Activated T-cell treated with anti-CD3 and anti-CD28 coated beads, Interleukin-2, amount 50 U/mL, for 72 hours (primary cell): Measurements from ENCODE around the gene MDN1. TPM values are rescaled to one million over a fixed set of nuclear protein-coding genes. Genes with fewer than 3 reads are reported as not detected.
A peak's percentile ranks its signal among the peaks of the same experiment; 100 is the strongest.
"Not testable (repeated sequence)": the region's sequence is repeated elsewhere in the genome, so short reads cannot be mapped to it uniquely, and the experiment has no call there.

Source experiments
- ATAC-seq, 2 donors: fragments of 150-1000 bp; cut with Tn5 transposase; replicated peaks in 1 of 2; 2 replicates each; pipeline ENCODE4 v1.10.0; 2021; ENCODE audit warnings: moderate library complexity in 2 of 2, mild to moderate bottlenecking in 1 of 2
- DNase-seq, 2 donors: peaks; one replicate each; pipeline ENCODE4 v3.0.0; 2021 to 2022; ENCODE audit warnings: mixed read lengths in 1 of 2
- H3K27ac Mint-ChIP-seq: one replicate; pipeline ENCODE4 v1.8.0; 2022; ENCODE audit warnings: mild to moderate bottlenecking, moderate library complexity, mixed read lengths
- H3K27me3 Mint-ChIP-seq: one replicate; pipeline ENCODE4 v1.8.0; 2022; ENCODE audit warnings: low read depth, mixed read lengths
- H3K36me3 Mint-ChIP-seq, 2 donors: one replicate each; pipeline ENCODE4 v1.8.0; 2022; ENCODE audit warnings: mixed read lengths in 2 of 2, mild to moderate bottlenecking in 1 of 2; ENCODE audit not compliant: insufficient read depth in 2 of 2
- H3K4me1 Mint-ChIP-seq: one replicate; pipeline ENCODE4 v1.8.0; 2022; ENCODE audit warnings: low read depth, mixed read lengths
- H3K4me3 Mint-ChIP-seq, 2 donors: one replicate each; pipeline ENCODE4 v1.8.0; 2022; ENCODE audit warnings: mild to moderate bottlenecking in 2 of 2, mixed read lengths in 2 of 2, moderate library complexity in 2 of 2
- H3K9me3 Mint-ChIP-seq, 2 donors: one replicate each; pipeline ENCODE4 v1.8.0; 2022; ENCODE audit warnings: mixed read lengths in 2 of 2
- total RNA-seq, 2 donors: library from RNA; stranded (reverse); gene quantifications; one replicate each; pipeline ENCODE4 v1.2.3, GENCODE V29; 2022

The MDN1 gene
- total RNA-seq, 2 donors from 2014 or later = 41.0 to 48.2 TPM

DNA sequence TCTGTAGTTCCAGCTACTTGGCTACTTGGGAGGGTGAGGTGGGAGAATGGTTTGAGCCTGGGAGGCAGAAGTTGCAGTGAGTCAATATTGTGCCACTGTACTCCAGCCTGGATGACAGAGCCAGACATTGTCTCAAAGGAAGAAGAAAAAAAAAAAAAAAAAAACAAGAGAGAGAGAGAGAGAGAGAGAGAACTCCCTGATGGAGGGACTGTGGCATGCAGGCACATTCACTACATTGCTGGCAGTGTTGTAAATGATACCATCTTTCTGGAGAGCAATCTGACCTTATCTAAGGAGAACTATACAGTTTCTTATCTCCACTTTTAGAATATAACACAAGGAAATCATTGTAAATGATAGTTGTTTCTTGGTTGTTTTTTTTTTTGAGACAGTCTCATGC lies 85.1 kb downstream of the MDN1 start:
- peaks cover 17 to 39% of the 10 kb centered on the region in 2 donors for H3K36me3 Mint-ChIP-seq
- no peak overlapping the region for H3K4me3 Mint-ChIP-seq
- no peak for DNase-seq
- H3K27me3 Mint-ChIP-seq = no peaks in the 10 kb centered on the region
- H3K9me3 Mint-ChIP-seq = no peaks in the 10 kb centered on the region
- H3K27ac Mint-ChIP-seq = no peak overlapping the region
- no peaks in the 10 kb centered on the region for H3K4me1 Mint-ChIP-seq
- no peak for ATAC-seq

- H3K27me3 Mint-ChIP-seq = no peaks in the 10 kb centered on the region
- DNase-seq (no peak), ATAC-seq (no peak)
- H3K27ac Mint-ChIP-seq = peak overlapping the region; percentile 24
- H3K4me1 Mint-ChIP-seq = no peaks in the 10 kb centered on the region
- H3K9me3 Mint-ChIP-seq = no peaks in the 10 kb centered on the region
- no peak overlapping the region for H3K4me3 Mint-ChIP-seq
- peaks cover 18 to 42% of the 10 kb centered on the region in 2 donors for H3K36me3 Mint-ChIP-seq
These were observed 87.5 kb downstream of the MDN1 start for GRCh38 chr6:89731924-89732567.

DNA sequence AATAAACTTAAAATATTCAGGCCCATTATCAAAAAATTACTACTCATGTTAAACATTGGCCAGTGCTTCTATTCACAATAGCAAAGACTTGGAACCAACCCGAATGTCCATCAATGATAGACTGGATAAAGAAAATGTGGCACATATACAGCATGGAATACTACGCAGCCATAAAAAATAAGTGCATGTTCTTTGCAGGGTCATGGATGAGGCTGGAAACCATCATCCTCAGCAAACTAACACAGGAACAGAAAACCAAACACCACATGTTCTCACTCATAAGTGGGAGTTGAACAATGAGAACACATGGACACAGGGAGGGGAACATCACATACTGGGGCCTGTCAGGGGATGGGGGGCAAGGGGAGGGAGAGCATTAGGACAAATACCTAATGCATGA lies 88.3 kb downstream of the MDN1 start:
- H3K9me3 Mint-ChIP-seq, H3K4me1 Mint-ChIP-seq, ATAC-seq, H3K27ac Mint-ChIP-seq, H3K4me3 Mint-ChIP-seq, DNase-seq, H3K27me3 Mint-ChIP-seq: not testable (repeated sequence)
- H3K36me3 Mint-ChIP-seq = peaks cover 20 to 45% of the 10 kb centered on the region in 2 donors

DNA sequence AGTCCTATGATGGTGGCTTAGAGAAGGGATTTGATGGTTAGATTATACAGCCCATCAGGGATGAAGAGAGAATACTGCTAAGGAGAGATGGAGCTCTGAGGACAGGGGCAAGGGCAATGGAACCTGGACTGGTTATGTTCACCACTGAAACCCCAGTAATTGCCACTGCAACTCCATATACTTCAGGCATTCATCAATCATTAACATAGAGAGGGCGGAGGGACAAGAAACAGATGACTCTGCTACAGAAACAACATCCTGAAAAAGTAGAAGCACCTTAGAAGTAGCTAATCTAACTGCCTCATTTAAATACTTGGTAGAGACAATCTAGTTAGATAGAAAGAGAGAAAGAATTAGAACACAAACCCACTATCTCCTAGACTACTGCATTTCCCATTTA lies 89.8 kb downstream of the MDN1 start:
- Mint-ChIP-seq H3K4me3 (no peak overlapping the region), H3K27ac (peak overlapping the region; percentile 14), H3K4me1 (no peaks in the 10 kb centered on the region), H3K36me3 (peaks cover 20 to 43% of the 10 kb centered on the region in 2 donors), H3K27me3 (no peaks in the 10 kb centered on the region), H3K9me3 (no peaks in the 10 kb centered on the region)
- no peak for ATAC-seq
- DNase-seq = no peak

GRCh38 chr6:89727501-89727900 lies 92.1 kb downstream of the MDN1 start:
- peaks cover 19 to 36% of the 10 kb centered on the region in 2 donors for H3K36me3 Mint-ChIP-seq

GRCh38 chr6:89724981-89725380 lies 94.6 kb downstream of the MDN1 start:
- peaks cover 12 to 19% of the 10 kb centered on the region in 2 donors for H3K36me3 Mint-ChIP-seq
- H3K27ac Mint-ChIP-seq = no peak overlapping the region
- DNase-seq (no peak), ATAC-seq (no peak)
- no peaks in the 10 kb centered on the region for H3K9me3 Mint-ChIP-seq
- H3K4me3 Mint-ChIP-seq = no peak overlapping the region
- no peaks in the 10 kb centered on the region for H3K27me3 Mint-ChIP-seq
- no peaks in the 10 kb centered on the region for H3K4me1 Mint-ChIP-seq

More at GRCh38 chr6:89727501-89727900, 92.1 kb downstream of the MDN1 start:
- no peaks in the 10 kb centered on the region for H3K4me1 Mint-ChIP-seq
- DNase-seq = no peak
- no peak overlapping the region for H3K4me3 Mint-ChIP-seq
- no peak for ATAC-seq
- no peaks in the 10 kb centered on the region for H3K9me3 Mint-ChIP-seq
- no peak overlapping the region for H3K27ac Mint-ChIP-seq
- no peaks in the 10 kb centered on the region for H3K27me3 Mint-ChIP-seq

GRCh38 chr6:89723046-89723445 lies 96.5 kb downstream of the MDN1 start:
- no peak for ATAC-seq
- Mint-ChIP-seq H3K27ac (no peak overlapping the region), H3K4me1 (no peaks in the 10 kb centered on the region), H3K4me3 (no peak overlapping the region), H3K36me3 (peaks cover 10 to 12% of the 10 kb centered on the region in 2 donors), H3K9me3 (no peaks in the 10 kb centered on the region), H3K27me3 (no peaks in the 10 kb centered on the region)
- DNase-seq = no peak

DNA sequence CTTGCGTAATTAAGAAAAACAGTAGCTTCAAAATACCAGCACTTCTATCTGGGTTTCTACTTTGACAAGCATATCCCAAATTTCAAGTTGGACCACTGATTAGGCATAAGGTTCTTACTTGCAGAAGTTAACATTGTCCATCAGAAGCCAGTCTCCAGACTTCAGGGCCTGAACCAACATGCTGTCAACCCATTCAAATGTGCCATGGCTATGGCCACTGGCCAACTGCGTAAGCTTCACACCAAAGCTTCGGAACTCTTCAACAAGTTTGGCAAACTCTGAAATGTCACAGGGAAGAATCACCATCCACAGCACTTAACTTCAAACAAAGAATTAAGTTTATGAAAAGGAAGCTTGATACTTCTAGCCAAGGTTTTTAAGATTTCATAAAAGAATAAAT lies 103.1 kb downstream of the MDN1 start:
- H3K4me3 Mint-ChIP-seq = no peak overlapping the region
- no peak for ATAC-seq
- no peak for DNase-seq
- H3K27ac Mint-ChIP-seq = no peak overlapping the region
- H3K4me1 Mint-ChIP-seq = no peaks in the 10 kb centered on the region
- H3K36me3 Mint-ChIP-seq = peaks cover 6 to 30% of the 10 kb centered on the region in 2 donors
- no peaks in the 10 kb centered on the region for H3K9me3 Mint-ChIP-seq
- H3K27me3 Mint-ChIP-seq = no peaks in the 10 kb centered on the region

- Mint-ChIP-seq H3K4me3 (no peak overlapping the region), H3K4me1 (no peaks in the 10 kb centered on the region), H3K27me3 (no peaks in the 10 kb centered on the region), H3K27ac (no peak overlapping the region), H3K9me3 (no peaks in the 10 kb centered on the region), H3K36me3 (peaks cover 4 to 36% of the 10 kb centered on the region in 2 donors)
- ATAC-seq (no peak), DNase-seq (no peak)
These were observed 107.8 kb downstream of the MDN1 start for GRCh38 chr6:89711801-89712200.

- no peak for ATAC-seq
- H3K4me1 Mint-ChIP-seq = no peaks in the 10 kb centered on the region
- no peak overlapping the region for H3K27ac Mint-ChIP-seq
- H3K9me3 Mint-ChIP-seq = no peaks in the 10 kb centered on the region
- H3K4me3 Mint-ChIP-seq = no peak overlapping the region
- DNase-seq = no peak
- H3K36me3 Mint-ChIP-seq = peaks cover 0 to 39% of the 10 kb centered on the region in 2 donors
- H3K27me3 Mint-ChIP-seq = no peaks in the 10 kb centered on the region
These were observed 111.3 kb downstream of the MDN1 start for GRCh38 chr6:89708316-89708715.

GRCh38 chr6:89707766-89708165 lies 111.8 kb downstream of the MDN1 start:
- no peak overlapping the region for H3K4me3 Mint-ChIP-seq
- H3K9me3 Mint-ChIP-seq = no peaks in the 10 kb centered on the region
- no peaks in the 10 kb centered on the region for H3K4me1 Mint-ChIP-seq
- no peak for ATAC-seq
- H3K27ac Mint-ChIP-seq = no peak overlapping the region
- no peaks in the 10 kb centered on the region for H3K27me3 Mint-ChIP-seq
- DNase-seq = no peak
- peaks cover 0 to 38% of the 10 kb centered on the region in 2 donors for H3K36me3 Mint-ChIP-seq

DNA sequence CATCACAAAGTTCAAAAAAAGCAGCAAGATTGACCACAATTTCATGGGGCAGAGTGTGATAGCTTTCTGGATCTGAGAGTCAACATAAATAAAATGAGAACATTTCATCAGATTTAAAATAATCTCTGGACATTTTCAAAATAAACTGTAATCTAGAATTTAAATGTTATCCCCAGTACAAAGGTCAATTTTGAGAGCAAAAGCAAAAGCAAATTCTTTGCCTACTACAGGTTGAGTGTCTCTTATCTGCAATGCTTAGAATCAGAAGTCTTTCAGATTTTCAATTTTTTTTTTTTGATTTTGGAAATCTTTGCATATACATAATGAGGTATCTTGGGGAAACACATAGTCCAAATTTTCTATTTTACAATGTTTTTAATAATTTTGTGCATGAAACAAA lies 113.5 kb downstream of the MDN1 start:
- H3K27ac Mint-ChIP-seq = no peak overlapping the region

GRCh38 chr6:89703292-89703691 lies 116.3 kb downstream of the MDN1 start:
- DNase-seq = no peak
- H3K27ac Mint-ChIP-seq = no peak overlapping the region
- no peak for ATAC-seq
- H3K36me3 Mint-ChIP-seq = peaks cover 0 to 29% of the 10 kb centered on the region in 2 donors
- no peaks in the 10 kb centered on the region for H3K4me1 Mint-ChIP-seq
- no peaks in the 10 kb centered on the region for H3K27me3 Mint-ChIP-seq
- no peak overlapping the region for H3K4me3 Mint-ChIP-seq
- no peaks in the 10 kb centered on the region for H3K9me3 Mint-ChIP-seq

More for the DNA sequence above, 113.5 kb downstream of the MDN1 start:
- Mint-ChIP-seq H3K4me1 (no peaks in the 10 kb centered on the region), H3K36me3 (peaks cover 0 to 32% of the 10 kb centered on the region in 2 donors), H3K4me3 (no peak overlapping the region), H3K27me3 (no peaks in the 10 kb centered on the region), H3K9me3 (no peaks in the 10 kb centered on the region)
- no peak for ATAC-seq
- DNase-seq = no peak

GRCh38 chr6:89702349-89702748 lies 117.2 kb downstream of the MDN1 start:
- H3K36me3 Mint-ChIP-seq = peaks cover 0 to 28% of the 10 kb centered on the region in 2 donors
- no peaks in the 10 kb centered on the region for H3K4me1 Mint-ChIP-seq
- H3K27ac Mint-ChIP-seq = no peak overlapping the region
- ATAC-seq = no peak
- no peaks in the 10 kb centered on the region for H3K27me3 Mint-ChIP-seq
- no peaks in the 10 kb centered on the region for H3K9me3 Mint-ChIP-seq
- no peak for DNase-seq
- no peak overlapping the region for H3K4me3 Mint-ChIP-seq
